ENCODE results near the gene PIK3R2. TPM values are rescaled to one million over a fixed set of nuclear protein-coding genes. Genes with fewer than 3 reads are reported as not detected.
A peak's percentile ranks its signal among the peaks of the same experiment; 100 is the strongest.

The PIK3R2 gene
- total RNA-seq, 1 donor from 2014 or later = 61.2 TPM

- no peak overlapping the region for H3K27ac Mint-ChIP-seq
- no peak for DNase-seq (ENCODE audit: low spot score, unreplicated experiment)
- H3K4me3 Mint-ChIP-seq (ENCODE audit: low read depth) = no peak overlapping the region
- H3K4me1 Mint-ChIP-seq (ENCODE audit: low read depth) = no peaks in the 10 kb centered on the region
- TF ChIP-seq, protein P1, sequence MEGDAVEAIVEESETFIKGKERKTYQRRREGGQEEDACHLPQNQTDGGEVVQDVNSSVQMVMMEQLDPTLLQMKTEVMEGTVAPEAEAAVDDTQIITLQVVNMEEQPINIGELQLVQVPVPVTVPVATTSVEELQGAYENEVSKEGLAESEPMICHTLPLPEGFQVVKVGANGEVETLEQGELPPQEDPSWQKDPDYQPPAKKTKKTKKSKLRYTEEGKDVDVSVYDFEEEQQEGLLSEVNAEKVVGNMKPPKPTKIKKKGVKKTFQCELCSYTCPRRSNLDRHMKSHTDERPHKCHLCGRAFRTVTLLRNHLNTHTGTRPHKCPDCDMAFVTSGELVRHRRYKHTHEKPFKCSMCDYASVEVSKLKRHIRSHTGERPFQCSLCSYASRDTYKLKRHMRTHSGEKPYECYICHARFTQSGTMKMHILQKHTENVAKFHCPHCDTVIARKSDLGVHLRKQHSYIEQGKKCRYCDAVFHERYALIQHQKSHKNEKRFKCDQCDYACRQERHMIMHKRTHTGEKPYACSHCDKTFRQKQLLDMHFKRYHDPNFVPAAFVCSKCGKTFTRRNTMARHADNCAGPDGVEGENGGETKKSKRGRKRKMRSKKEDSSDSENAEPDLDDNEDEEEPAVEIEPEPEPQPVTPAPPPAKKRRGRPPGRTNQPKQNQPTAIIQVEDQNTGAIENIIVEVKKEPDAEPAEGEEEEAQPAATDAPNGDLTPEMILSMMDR (IDR thresholded peaks at IDR 0.05; ENCODE audit: unreplicated experiment) = no peak
- H3K9me3 Mint-ChIP-seq (ENCODE audit: low read depth) = no peaks in the 10 kb centered on the region
- H3K36me3 Mint-ChIP-seq (ENCODE audit: insufficient read depth) = peaks cover 35% of the 10 kb centered on the region
- no peaks in the 10 kb centered on the region for H3K27me3 Mint-ChIP-seq
These were observed 14.0 kb downstream of the PIK3R2 start for GRCh38 chr19:18167011-18167410.

DNA sequence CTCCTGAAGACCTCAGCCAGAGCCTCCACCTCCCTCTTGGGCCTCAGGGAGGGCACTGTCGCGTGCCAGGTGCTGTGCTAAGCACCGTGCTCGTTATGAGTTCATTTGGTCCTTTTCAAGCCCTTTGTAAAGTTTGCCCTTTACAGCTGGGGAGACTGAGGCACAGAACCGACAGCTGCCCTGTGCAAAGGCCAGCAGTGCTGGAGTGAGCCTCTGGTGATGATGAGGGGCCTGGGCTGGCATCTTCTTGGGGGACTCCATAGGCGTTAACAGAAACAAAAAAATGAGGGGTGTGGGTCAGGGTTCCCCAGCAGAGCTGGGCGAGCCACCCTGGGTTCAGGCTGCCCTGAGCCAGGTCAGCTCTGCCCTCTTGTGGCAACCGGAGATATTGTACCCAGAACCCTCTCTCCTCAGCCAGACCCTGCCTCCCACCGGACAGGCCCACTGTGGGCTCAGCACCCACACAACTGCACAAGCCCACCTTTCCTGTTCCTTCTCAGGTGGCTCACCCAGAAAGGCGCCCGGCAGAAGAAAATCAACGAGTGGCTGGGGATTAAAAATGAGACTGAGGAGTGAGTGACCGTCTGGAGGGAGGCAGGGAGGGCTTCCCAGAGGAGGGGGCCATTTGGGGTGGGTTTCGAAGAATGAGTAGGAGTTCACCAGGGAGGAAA, 15.1 kb downstream of the PIK3R2 start:
- TF ChIP-seq, protein P1 (IDR thresholded peaks at IDR 0.05; ENCODE audit: unreplicated experiment) = peak; percentile 71
- Mint-ChIP-seq H3K4me3 (ENCODE audit: low read depth) (no peak overlapping the region), H3K27me3 (no peaks in the 10 kb centered on the region), H3K9me3 (ENCODE audit: low read depth) (no peaks in the 10 kb centered on the region), H3K27ac (no peak overlapping the region), H3K36me3 (ENCODE audit: insufficient read depth) (peaks cover 33% of the 10 kb centered on the region), H3K4me1 (ENCODE audit: low read depth) (no peaks in the 10 kb centered on the region)
- DNase-seq (ENCODE audit: low spot score, unreplicated experiment) = no peak

DNA sequence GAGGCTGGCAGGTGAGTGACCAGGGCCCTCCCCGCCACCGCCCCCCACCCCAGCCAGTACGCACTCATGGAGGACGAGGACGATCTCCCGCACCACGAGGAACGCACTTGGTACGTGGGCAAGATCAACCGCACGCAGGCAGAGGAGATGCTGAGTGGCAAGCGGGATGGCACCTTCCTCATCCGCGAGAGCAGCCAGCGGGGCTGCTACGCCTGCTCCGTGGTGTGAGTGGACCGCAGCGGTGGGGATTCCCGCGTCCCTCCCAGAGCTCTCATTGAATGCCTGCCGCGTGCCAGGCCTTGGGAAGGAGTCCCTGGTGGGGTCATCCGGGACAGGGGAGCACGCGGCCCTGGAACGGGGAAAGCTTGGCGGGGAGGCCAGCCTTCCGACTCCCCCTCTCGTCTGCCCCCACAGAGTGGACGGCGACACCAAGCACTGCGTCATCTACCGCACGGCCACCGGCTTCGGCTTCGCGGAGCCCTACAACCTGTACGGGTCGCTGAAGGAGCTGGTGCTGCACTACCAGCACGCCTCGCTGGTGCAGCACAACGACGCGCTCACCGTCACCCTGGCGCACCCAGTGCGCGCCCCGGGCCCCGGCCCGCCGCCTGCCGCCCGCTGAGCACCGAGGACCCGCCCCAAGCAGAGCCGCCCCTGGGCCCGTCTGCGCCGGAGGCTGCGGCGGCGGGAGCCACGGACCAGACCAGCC, 15.9 kb downstream of the PIK3R2 start:
- DNase-seq (ENCODE audit: low spot score, unreplicated experiment) = no peak
- no peak overlapping the region for H3K4me3 Mint-ChIP-seq (ENCODE audit: low read depth)
- no peaks in the 10 kb centered on the region for H3K9me3 Mint-ChIP-seq (ENCODE audit: low read depth)
- H3K27me3 Mint-ChIP-seq = peaks cover 1% of the 10 kb centered on the region
- H3K36me3 Mint-ChIP-seq (ENCODE audit: insufficient read depth) = peaks cover 29% of the 10 kb centered on the region
- TF ChIP-seq, protein P1 (IDR thresholded peaks at IDR 0.05; ENCODE audit: unreplicated experiment) = no peak
- no peaks in the 10 kb centered on the region for H3K4me1 Mint-ChIP-seq (ENCODE audit: low read depth)
- H3K27ac Mint-ChIP-seq = no peak overlapping the region

DNA sequence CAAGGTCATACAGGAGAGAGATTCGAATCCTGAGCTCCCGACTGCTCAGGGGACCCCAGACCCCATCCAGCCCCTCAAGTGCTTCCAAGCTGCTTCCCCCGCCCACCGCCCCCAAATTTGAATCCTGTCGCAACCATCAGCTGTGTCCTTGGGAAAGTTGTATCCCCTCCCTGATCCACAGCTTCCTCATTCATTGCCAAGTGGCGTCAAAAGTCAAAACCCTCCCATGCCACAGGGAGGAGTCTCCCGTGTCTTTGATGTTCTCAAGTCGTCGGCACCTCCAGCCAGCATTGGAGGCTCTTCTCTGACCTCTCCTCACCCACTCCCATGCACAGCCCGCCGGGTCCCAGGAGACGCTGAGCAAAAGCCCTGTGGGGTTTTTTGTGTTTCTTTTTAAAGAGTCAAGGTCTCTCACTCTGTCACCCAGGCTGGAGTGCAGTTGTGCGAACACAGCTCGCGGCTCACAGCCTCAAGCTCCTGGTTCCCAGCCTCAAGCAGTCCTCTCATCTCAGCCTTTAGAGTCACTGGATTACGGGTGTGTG, 17.8 kb downstream of the PIK3R2 start:
- no peak overlapping the region for H3K27ac Mint-ChIP-seq
- TF ChIP-seq, protein P1 (IDR thresholded peaks at IDR 0.05; ENCODE audit: unreplicated experiment) = no peak
- H3K27me3 Mint-ChIP-seq = peaks cover 18% of the 10 kb centered on the region
- H3K4me1 Mint-ChIP-seq (ENCODE audit: low read depth) = no peaks in the 10 kb centered on the region
- no peak overlapping the region for H3K4me3 Mint-ChIP-seq (ENCODE audit: low read depth)
- DNase-seq (ENCODE audit: low spot score, unreplicated experiment) = no peak
- H3K9me3 Mint-ChIP-seq (ENCODE audit: low read depth) = no peaks in the 10 kb centered on the region
- H3K36me3 Mint-ChIP-seq (ENCODE audit: insufficient read depth) = peaks cover 24% of the 10 kb centered on the region

- no peak overlapping the region for H3K4me3 Mint-ChIP-seq (ENCODE audit: low read depth)
- DNase-seq (ENCODE audit: low spot score, unreplicated experiment) = no peak
- TF ChIP-seq, protein P1 (IDR thresholded peaks at IDR 0.05; ENCODE audit: unreplicated experiment) = no peak
- no peak overlapping the region for H3K27ac Mint-ChIP-seq
- H3K9me3 Mint-ChIP-seq (ENCODE audit: low read depth) = no peaks in the 10 kb centered on the region
- peaks cover 18% of the 10 kb centered on the region for H3K27me3 Mint-ChIP-seq
- no peaks in the 10 kb centered on the region for H3K4me1 Mint-ChIP-seq (ENCODE audit: low read depth)
- H3K36me3 Mint-ChIP-seq (ENCODE audit: insufficient read depth) = peaks cover 21% of the 10 kb centered on the region
These were observed 18.8 kb downstream of the PIK3R2 start for GRCh38 chr19:18171605-18172327.
